NT2/D1 (cell line): Measurements from ENCODE around the gene FGD1.

ENCODE experiments used
- DNase-seq: peaks from one replicate; pipeline ENCODE4 v3.0.0-alpha.2; 2011; ENCODE audit warnings: low read depth, low spot score
- H3K27me3 ChIP-seq: 2 replicates; pipeline ENCODE4 v1.6.0; 2011; ENCODE audit warnings: mild to moderate bottlenecking; ENCODE audit not compliant: insufficient read length, insufficient read depth
- H3K36me3 ChIP-seq: 2 replicates; pipeline ENCODE4 v1.6.1; 2011; ENCODE audit warnings: mild to moderate bottlenecking, low read length, mixed read lengths; ENCODE audit not compliant: insufficient read depth, insufficient read length
- H3K4me1 ChIP-seq: 2 replicates; pipeline ENCODE4 v1.5.1; 2011; ENCODE audit not compliant: insufficient read depth, insufficient read length
- H3K4me3 ChIP-seq: 2 replicates; pipeline ENCODE4 v1.5.1; 2011; ENCODE audit warnings: low read depth; ENCODE audit not compliant: insufficient read length
- H3K9ac ChIP-seq: 2 replicates; pipeline ENCODE4 v1.6.0; 2011; ENCODE audit warnings: low read depth; ENCODE audit not compliant: insufficient read length
- H3K9me3 ChIP-seq: 2 replicates; pipeline ENCODE4 v1.5.1; 2011; ENCODE audit warnings: mild to moderate bottlenecking, low read length; ENCODE audit not compliant: insufficient read depth
- SUZ12 ChIP-seq: IDR thresholded peaks from 2 replicates; pipeline ENCODE4 v1.6.1; 2011; ENCODE audit not compliant: insufficient read length, insufficient read depth; ENCODE audit errors: extremely low read depth
- YY1 ChIP-seq: IDR thresholded peaks from 2 replicates; pipeline ENCODE4 v1.6.1; 2011; ENCODE audit not compliant: insufficient read length, insufficient read depth
- ZNF274 ChIP-seq: IDR thresholded peaks from 2 replicates; pipeline ENCODE4 v1.6.1; 2011; ENCODE audit warnings: mild to moderate bottlenecking, low read depth, low read length

The FGD1 gene

DNA sequence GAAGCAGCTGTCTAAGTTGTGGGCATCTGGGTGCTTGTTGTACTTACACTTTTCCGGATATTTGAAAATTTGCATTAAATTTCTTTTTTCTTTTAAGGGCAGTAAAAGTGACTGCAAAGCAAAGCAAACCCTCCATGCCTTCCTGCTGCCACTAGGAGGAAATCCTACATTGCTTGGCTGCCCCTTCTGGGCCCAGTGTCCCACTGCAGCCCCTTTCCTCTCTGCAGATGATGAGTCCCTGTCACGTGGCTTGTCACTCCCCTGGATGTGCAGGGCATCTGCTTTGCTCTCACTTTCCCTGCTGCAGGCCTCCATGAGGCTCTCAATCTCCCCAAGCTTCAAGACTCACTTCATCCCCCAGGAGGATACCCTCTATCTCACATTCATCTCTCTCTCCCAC, 43.1 kb downstream of the FGD1 start:
- peaks cover 4% of the 10 kb centered on the region for H3K4me1 ChIP-seq
- no peaks in the 10 kb centered on the region for H3K9me3 ChIP-seq
- H3K27me3 ChIP-seq, result no peaks in the 10 kb centered on the region
- TF ChIP-seq ZNF274 (no peak), YY1 (no peak), SUZ12 (no peak)
- H3K9ac ChIP-seq, result no peak overlapping the region
- DNase-seq, result peak; percentile 22
- H3K4me3 ChIP-seq, result no peak overlapping the region
- H3K36me3 ChIP-seq, result peaks cover 47% of the 10 kb centered on the region

DNA sequence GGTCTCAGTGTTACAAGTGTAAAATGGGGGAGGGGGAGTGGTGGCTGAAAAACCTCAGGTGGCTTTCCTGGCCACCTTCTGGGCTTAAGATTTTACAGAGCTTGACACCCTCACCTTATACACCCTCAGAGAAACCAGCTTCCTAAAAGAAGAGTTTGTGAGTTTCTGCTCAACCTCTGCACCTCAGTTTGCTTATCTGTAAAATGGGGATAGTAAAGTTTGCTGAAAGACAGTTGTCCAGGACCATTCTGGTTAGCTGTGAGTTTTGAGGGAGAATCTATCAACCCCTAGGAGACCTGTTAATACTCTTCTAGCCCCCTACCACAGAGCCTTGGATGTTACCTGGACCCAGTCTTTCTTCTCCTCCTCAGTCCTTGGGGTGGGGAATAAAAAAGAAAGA, 46.1 kb downstream of the FGD1 start:
- H3K4me1 ChIP-seq, result peaks cover 7% of the 10 kb centered on the region
- no peaks in the 10 kb centered on the region for H3K9me3 ChIP-seq
- DNase-seq, result no peak
- H3K27me3 ChIP-seq, result no peaks in the 10 kb centered on the region
- H3K9ac ChIP-seq, result no peak overlapping the region
- H3K4me3 ChIP-seq, result no peak overlapping the region
- peaks cover 43% of the 10 kb centered on the region for H3K36me3 ChIP-seq
- TF ChIP-seq SUZ12 (no peak), YY1 (no peak), ZNF274 (no peak)

DNA sequence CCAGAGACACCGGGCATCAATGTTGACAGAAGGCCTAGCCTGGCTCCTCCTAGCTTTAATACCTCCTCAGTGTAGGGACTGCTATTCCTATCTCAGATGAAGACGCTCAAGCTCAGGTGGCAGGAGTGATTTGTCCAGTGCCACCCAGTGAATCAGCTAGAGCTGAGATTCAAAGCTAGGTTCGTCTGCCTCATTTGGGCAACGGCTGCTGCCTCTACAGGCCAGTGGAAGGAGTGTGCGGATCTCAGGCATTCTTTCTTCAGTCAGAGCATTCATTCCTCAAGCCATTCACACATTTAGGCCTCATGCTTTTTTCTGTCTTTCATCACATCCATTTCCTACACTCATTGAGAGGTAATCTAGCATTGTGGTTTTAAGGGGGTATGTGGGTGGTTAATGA, 48.6 kb downstream of the FGD1 start:
- TF ChIP-seq YY1 (no peak), SUZ12 (no peak), ZNF274 (no peak)
- peak; percentile 38 for DNase-seq

GRCh38 chrX:54446084-54446483, 50.0 kb downstream of the FGD1 start:
- Histone ChIP-seq H3K9ac (peak overlapping the region; percentile 3), H3K4me1 (peaks cover 3% of the 10 kb centered on the region), H3K27me3 (no peaks in the 10 kb centered on the region), H3K9me3 (no peaks in the 10 kb centered on the region), H3K36me3 (peaks cover 75% of the 10 kb centered on the region), H3K4me3 (no peak overlapping the region)
- no peak for TF ChIP-seq YY1
- no peak for TF ChIP-seq SUZ12
- no peak for TF ChIP-seq ZNF274
- DNase-seq, result no peak

More for the DNA sequence above, 48.6 kb downstream of the FGD1 start:
- no peak overlapping the region for H3K4me3 ChIP-seq
- peaks cover 64% of the 10 kb centered on the region for H3K36me3 ChIP-seq
- H3K9me3 ChIP-seq, result no peaks in the 10 kb centered on the region
- H3K4me1 ChIP-seq, result peaks cover 3% of the 10 kb centered on the region
- H3K27me3 ChIP-seq, result no peaks in the 10 kb centered on the region
- H3K9ac ChIP-seq, result no peak overlapping the region

- H3K27me3 ChIP-seq, result no peaks in the 10 kb centered on the region
- H3K4me3 ChIP-seq, result no peak overlapping the region
- no peaks in the 10 kb centered on the region for H3K9me3 ChIP-seq
- peaks cover 3% of the 10 kb centered on the region for H3K4me1 ChIP-seq
- no peak overlapping the region for H3K9ac ChIP-seq
- H3K36me3 ChIP-seq, result peaks cover 66% of the 10 kb centered on the region
- no peak for DNase-seq
- TF ChIP-seq ZNF274 (no peak), YY1 (no peak), SUZ12 (no peak)
Measured at GRCh38 chrX:54444752-54445151, 51.3 kb downstream of the FGD1 start.

DNA sequence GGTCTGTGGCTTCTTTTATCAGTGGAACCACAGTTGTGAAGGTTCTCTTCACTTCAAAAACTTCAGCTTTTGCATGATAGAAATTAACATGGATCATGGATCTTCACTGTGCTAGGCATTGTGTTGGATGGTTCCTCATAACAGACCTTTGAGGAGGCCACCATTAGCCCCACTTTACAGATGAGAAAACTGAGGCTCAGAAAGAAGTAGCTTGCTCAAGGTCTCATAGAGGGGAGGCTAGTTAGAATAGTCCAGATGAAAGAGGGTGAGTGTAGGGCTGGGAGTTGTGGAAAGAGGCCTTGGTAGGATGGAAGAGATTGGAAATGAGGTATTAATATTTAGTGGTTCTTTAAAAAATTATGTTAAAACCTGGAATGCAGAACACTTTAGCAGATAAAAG, 53.2 kb downstream of the FGD1 start:
- Histone ChIP-seq H3K36me3 (peaks cover 51% of the 10 kb centered on the region), H3K4me1 (peaks cover 3% of the 10 kb centered on the region), H3K4me3 (no peak overlapping the region), H3K27me3 (no peaks in the 10 kb centered on the region), H3K9me3 (no peaks in the 10 kb centered on the region), H3K9ac (no peak overlapping the region)
- no peak for DNase-seq
- TF ChIP-seq ZNF274 (no peak), YY1 (no peak)

- peaks cover 39% of the 10 kb centered on the region for H3K36me3 ChIP-seq
- no peaks in the 10 kb centered on the region for H3K4me1 ChIP-seq
- peak within 1 kb of the TSS; percentile 98 for H3K4me3 ChIP-seq
- no peaks in the 10 kb centered on the region for H3K9me3 ChIP-seq
- no peaks in the 10 kb centered on the region for H3K27me3 ChIP-seq
- DNase-seq, result peak; percentile 75
- no peak for TF ChIP-seq SUZ12
- peak; percentile 82 for TF ChIP-seq YY1
- peak within 1 kb of the TSS; percentile 92 for H3K9ac ChIP-seq
Measured at GRCh38 chrX:54439960-54440871, 55.8 kb downstream of the FGD1 start, which contains the start of gene TSR2. TSS of gene TSR2 (plus strand) at chrX:54440404. CDS start at chrX:54440422, 18 bp downstream.

- TF ChIP-seq SUZ12, result no peak
- no peak for TF ChIP-seq YY1
- no peak for TF ChIP-seq ZNF274
- no peak for DNase-seq
- H3K9me3 ChIP-seq, result no peaks in the 10 kb centered on the region
- H3K4me3 ChIP-seq, result no peak overlapping the region
- H3K4me1 ChIP-seq, result no peaks in the 10 kb centered on the region
- no peak overlapping the region for H3K9ac ChIP-seq
- no peaks in the 10 kb centered on the region for H3K36me3 ChIP-seq
- no peaks in the 10 kb centered on the region for H3K27me3 ChIP-seq
Measured at GRCh38 chrX:54435121-54435520, 60.9 kb downstream of the FGD1 start.
